SK-N-SH (cell line): ENCODE measurements around the gene PNMA3. TPM values are rescaled to one million over a fixed set of nuclear protein-coding genes. Genes with fewer than 3 reads are reported as not detected.
"Not testable (repeated sequence)": the region's sequence is repeated elsewhere in the genome, so short reads cannot be mapped to it uniquely, and the experiment has no call there.

Experiments used
- CTCF ChIA-PET: fragments of 300-600, 350-600 bp; formaldehyde crosslinking; extraction: SDS; loops from one replicate; lab custom pipeline; 2021; lab: Yijun Ruan, JAX
- POLR2A ChIA-PET: fragments of 350-600 bp; sonication (Branson Sonifier 250); formaldehyde crosslinking; extraction: SDS; loops from one replicate; lab custom pipeline; 2020; ENCODE audit warnings: antibody characterized with exemption, inconsistent platforms; lab: Yijun Ruan, JAX
- DNase-seq: peaks from one replicate; pipeline ENCODE4 v3.0.0; 2012
- H2AFZ ChIP-seq: fragments of 200-600 bp; sonication (generic); 2 replicates; pipeline ENCODE4 v1.8.1; 2016; ENCODE audit warnings: antibody characterized with exemption, mild to moderate bottlenecking, low read depth
- H3F3A ChIP-seq: fragments of 200-600 bp; sonication (generic); replicated peaks from 2 replicates; pipeline ENCODE3; 2016; ENCODE audit warnings: antibody characterized with exemption, mild to moderate bottlenecking; ENCODE audit not compliant: insufficient read depth
- H3K27ac ChIP-seq, 2 experiments: fragments of 200-500 bp in 1 of 2; fragments of 200-600 bp in 1 of 2; sonication (Bioruptor generic) in 1 of 2; sonication (generic), shearing (Covaris generic) in 1 of 2; 2 replicates each; pipeline versions ENCODE4 v1.5.1 to v1.6.1; 2014 to 2016; ENCODE audit warnings: low read depth in 2 of 2, inconsistent platforms in 1 of 2, low read length in 1 of 2, mild to moderate bottlenecking in 1 of 2, mixed read lengths in 1 of 2
- H3K27me3 ChIP-seq: fragments of 200-600 bp; sonication (generic), shearing (Covaris generic); 2 replicates; pipeline ENCODE4 v1.6.1; 2016; ENCODE audit warnings: mixed run types; ENCODE audit not compliant: insufficient read depth
- H3K36me3 ChIP-seq, 2 experiments: fragments of 200-500 bp in 1 of 2; fragments of 200-600 bp in 1 of 2; sonication (Bioruptor generic) in 1 of 2; sonication (generic) in 1 of 2; replicated peaks in 1 of 2; 2 replicates each; pipeline versions ENCODE3 to v1.5.1; 2014 to 2016; ENCODE audit warnings: low read length in 1 of 2, mild to moderate bottlenecking in 1 of 2; ENCODE audit not compliant: insufficient read depth in 2 of 2, control insufficient read depth in 1 of 2
- H3K4me1 ChIP-seq, 2 experiments: fragments of 200-500 bp in 1 of 2; fragments of 200-600 bp in 1 of 2; sonication (Bioruptor generic) in 1 of 2; sonication (generic), shearing (Covaris generic) in 1 of 2; 2 replicates each; pipeline versions ENCODE4 v1.5.1 to v1.6.1; 2014 to 2016; ENCODE audit warnings: low read depth in 1 of 2, low read length in 1 of 2, mixed run types in 1 of 2; ENCODE audit not compliant: insufficient read depth in 2 of 2, control insufficient read depth in 1 of 2
- H3K4me2 ChIP-seq: fragments of 200-600 bp; sonication (generic), shearing (Covaris generic); 2 replicates; pipeline ENCODE4 v1.6.1; 2017; ENCODE audit warnings: mixed run types
- H3K4me3 ChIP-seq, 2 experiments: fragments of 200-500 bp in 1 of 2; fragments of 200-600 bp in 1 of 2; sonication (Bioruptor generic) in 1 of 2; sonication (generic), shearing (Covaris generic) in 1 of 2; 2 replicates each; pipeline versions ENCODE4 v1.5.1 to v1.8.1; 2014 to 2016; ENCODE audit warnings: low read depth in 2 of 2, inconsistent platforms in 1 of 2, low read length in 1 of 2, mild to moderate bottlenecking in 1 of 2, mixed read lengths in 1 of 2, moderate library complexity in 1 of 2
- H3K79me2 ChIP-seq: fragments of 200-600 bp; sonication (generic); 2 replicates; pipeline ENCODE4 v1.8.1; 2017; ENCODE audit warnings: mild to moderate bottlenecking; ENCODE audit not compliant: insufficient read depth
- H3K9ac ChIP-seq: fragments of 200-600 bp; sonication (generic); 2 replicates; pipeline ENCODE4 v1.6.1; 2017; ENCODE audit warnings: mixed run types
- H3K9me2 ChIP-seq: fragments of 200-600 bp; sonication (generic); 2 replicates; pipeline ENCODE4 v1.6.1; 2017; ENCODE audit warnings: mixed run types
- H3K9me3 ChIP-seq: fragments of 200-600 bp; sonication (generic); 2 replicates; pipeline ENCODE4 v1.6.1; 2017; ENCODE audit warnings: mixed run types, mild to moderate bottlenecking, moderate library complexity
- H4K20me1 ChIP-seq: fragments of 200-600 bp; sonication (generic); 2 replicates; pipeline ENCODE4 v1.6.1; 2017; ENCODE audit warnings: mild to moderate bottlenecking, mixed run types; ENCODE audit not compliant: insufficient read depth
- CHD2 ChIP-seq: fragments of 150-350 bp; IDR thresholded peaks from 2 replicates; pipeline ENCODE4 v1.6.1; 2018; ENCODE audit warnings: low read length; ENCODE audit not compliant: partially characterized antibody
- CTCF ChIP-seq: fragments of 200-600 bp; sonication (generic); IDR thresholded peaks from 2 replicates; pipeline ENCODE4 v1.6.1; 2017; ENCODE audit warnings: antibody characterized with exemption, mild to moderate bottlenecking, moderate library complexity
- ELF1 ChIP-seq: IDR thresholded peaks from 2 replicates; pipeline ENCODE4 v1.4.0; 2012
- EZH2phosphoT487 ChIP-seq: fragments of 200-600 bp; sonication (generic); IDR thresholded peaks from 2 replicates; pipeline ENCODE4 v1.6.1; 2017; ENCODE audit warnings: low read depth, mixed run types, mild to moderate bottlenecking, antibody characterized with exemption, moderate library complexity, borderline replicate concordance
- FOSL2 ChIP-seq: IDR thresholded peaks from 2 replicates; pipeline ENCODE4 v1.4.0; 2012; ENCODE audit warnings: low read depth, mild to moderate bottlenecking, moderate library complexity, borderline replicate concordance
- FOXJ3 ChIP-seq: sonication (generic); formaldehyde crosslinking; IDR thresholded peaks from 2 replicates; pipeline ENCODE4 v1.5.1; 2020; ENCODE audit warnings: mild to moderate bottlenecking, missing genetic modification reagents
- FOXM1 ChIP-seq: IDR thresholded peaks from 2 replicates; pipeline ENCODE4 v1.4.0; 2012; ENCODE audit warnings: low read depth, mild to moderate bottlenecking
- IRF3 ChIP-seq: fragments of 150-350 bp; IDR thresholded peaks from 2 replicates; pipeline ENCODE4 v1.6.1; 2016; ENCODE audit warnings: mild to moderate bottlenecking, low read depth, low read length
- JUND ChIP-seq: IDR thresholded peaks from 2 replicates; pipeline ENCODE4 v1.4.0; 2012
- MEF2A ChIP-seq: IDR thresholded peaks from 2 replicates; pipeline ENCODE4 v1.4.0; 2012; ENCODE audit warnings: low read depth, borderline replicate concordance
- MXI1 ChIP-seq: IDR thresholded peaks from 2 replicates; pipeline ENCODE4 v1.6.1; 2012; ENCODE audit warnings: mild to moderate bottlenecking, low read depth, low read length, improper control_type of control experiment
- NFIC ChIP-seq: IDR thresholded peaks from 2 replicates; pipeline ENCODE4 v1.4.0; 2012; ENCODE audit warnings: borderline replicate concordance
- PBX3 ChIP-seq: IDR thresholded peaks from 2 replicates; pipeline ENCODE4; 2012
- RAD21 ChIP-seq: IDR thresholded peaks from 2 replicates; pipeline ENCODE4 v1.6.1; 2012; ENCODE audit warnings: mild to moderate bottlenecking, low read length
- RXRA ChIP-seq: IDR thresholded peaks from 2 replicates; pipeline ENCODE4 v1.4.0; 2012; ENCODE audit warnings: low read depth, mild to moderate bottlenecking, borderline replicate concordance
- SIN3A ChIP-seq: IDR thresholded peaks from 2 replicates; pipeline ENCODE4 v1.6.1; 2012; ENCODE audit warnings: low read depth, mild to moderate bottlenecking, low read length, moderate library complexity, borderline replicate concordance
- SMC3 ChIP-seq: IDR thresholded peaks from 2 replicates; pipeline ENCODE4 v1.6.1; 2012; ENCODE audit warnings: low read depth, low read length, improper control_type of control experiment
- TEAD4 ChIP-seq: IDR thresholded peaks from 2 replicates; pipeline ENCODE4 v1.4.0; 2012; ENCODE audit warnings: mild to moderate bottlenecking, borderline replicate concordance; ENCODE audit not compliant: insufficient read depth
- USF1 ChIP-seq: IDR thresholded peaks from 2 replicates; pipeline ENCODE4 v1.4.0; 2012; ENCODE audit warnings: low read depth, borderline replicate concordance
- YY1 ChIP-seq: IDR thresholded peaks from 2 replicates; pipeline ENCODE4 v1.4.0; 2012; ENCODE audit warnings: low read depth, mild to moderate bottlenecking
- ZBTB33 ChIP-seq: IDR thresholded peaks from 2 replicates; pipeline ENCODE4 v1.4.0; 2012; ENCODE audit warnings: low read depth, borderline replicate concordance
- WGBS: methylation state at CpG from one replicate; pipeline ENCODE4 v1.1.6; 2017; ENCODE audit warnings: low lambda C conversion rate; 5-methylcytosine and 5-hydroxymethylcytosine counted together
- polyA plus RNA-seq, 3 experiments: library from polyadenylated mRNA; depleted of rRNA; stranded (reverse); fragments of >200 nt; gene quantifications; 2 replicates each; pipeline ENCODE4 v1.2.3, GENCODE V29; 2012

PNMA3 gene
- polyA plus RNA-seq, 1 of the 3 experiments (the other 2 are of a cell fraction), result 0.12 TPM

GRCh38 chrX:153064061-153064460, 7.8 kb downstream of the PNMA3 start (continued):
- TF ChIP-seq NFIC, result no peak
- no peak for TF ChIP-seq CHD2
- no peak for TF ChIP-seq IRF3
- TF ChIP-seq ELF1, result no peak
- TF ChIP-seq MEF2A, result no peak
- TF ChIP-seq FOXJ3 (CRISPR knock-in tag), result no peak

- ChIA-PET POLR2A (no interaction called here), CTCF (interaction anchor here (1.1 kb wide), 1 partner anchor 33 kb away, joined by 4 read pairs; no protein-coding TSS in a partner anchor)
- Histone ChIP-seq H3F3A (no peaks in the 10 kb centered on the region), H3K9me3 (no peaks in the 10 kb centered on the region), H3K79me2 (no peaks in the 10 kb centered on the region), H3K27ac (no peak overlapping the region), H3K27me3 (no peaks in the 10 kb centered on the region; the same call in 1 of the 2 replicates), H3K36me3 (no peaks in the 10 kb centered on the region), H2AFZ (no peak overlapping the region), H3K4me1 (no peaks in the 10 kb centered on the region), H3K4me3 (no peak overlapping the region), H3K4me2 (no peak overlapping the region), H3K9ac (no peak overlapping the region), H3K9me2 (no peaks in the 10 kb centered on the region), H4K20me1 (no peaks in the 10 kb centered on the region)
- 36% methylated on average over 4 of the region's 6 CpGs for WGBS
- no peak for DNase-seq
- no peak for TF ChIP-seq ELF1
- TF ChIP-seq YY1, result no peak
- no peak for TF ChIP-seq NFIC
- no peak for TF ChIP-seq SMC3
- no peak for TF ChIP-seq SIN3A
- TF ChIP-seq CHD2, result no peak
- TF ChIP-seq RXRA, result no peak
- TF ChIP-seq CTCF, result no peak
- no peak for TF ChIP-seq FOSL2
- TF ChIP-seq FOXM1, result no peak
- TF ChIP-seq TEAD4, result no peak
- no peak for TF ChIP-seq RAD21
- no peak for TF ChIP-seq MXI1
- no peak for TF ChIP-seq PBX3
- no peak for TF ChIP-seq USF1
- TF ChIP-seq EZH2phosphoT487, result no peak
- TF ChIP-seq ZBTB33, result no peak
- TF ChIP-seq JUND, result no peak
Measured at GRCh38 chrX:153065389-153065788, 9.1 kb downstream of the PNMA3 start.

- CTCF ChIA-PET, H3K9ac ChIP-seq, H2AFZ ChIP-seq, POLR2A ChIA-PET, H3K36me3 ChIP-seq, H3K4me3 ChIP-seq, DNase-seq, H3K9me2 ChIP-seq, H3K27me3 ChIP-seq, H3K4me2 ChIP-seq, H3K79me2 ChIP-seq, H3F3A ChIP-seq, H3K27ac ChIP-seq, H3K4me1 ChIP-seq, H4K20me1 ChIP-seq, H3K9me3 ChIP-seq: not testable (repeated sequence)
- no CpG with 5 or more reads among the region's 12 CpGs for WGBS
Measured at GRCh38 chrX:153066402-153066801, 10.1 kb downstream of the PNMA3 start.
